Effector memory CD4-positive, alpha-beta T cell (primary cell): ENCODE measurements around the gene AHDC1.
"Not testable (repeated sequence)": the region's sequence is repeated elsewhere in the genome, so short reads cannot be mapped to it uniquely, and the experiment has no call there.

Experiments
- DNase-seq, 3 donors: peaks; one replicate each; pipeline ENCODE4 v3.0.0-alpha.2; 2020
- H3K27ac ChIP-seq: 2 replicates; pipeline ENCODE4 v1.7.0; 2013; ENCODE audit warnings: mild to moderate bottlenecking, low read length, moderate library complexity; ENCODE audit not compliant: insufficient read depth, poor library complexity, severe bottlenecking
- H3K27me3 ChIP-seq: replicated peaks from 2 replicates; pipeline ENCODE4 v1.7.0; 2013; ENCODE audit warnings: mild to moderate bottlenecking, low read length; ENCODE audit not compliant: insufficient read depth, control insufficient read depth, poor library complexity, severe bottlenecking
- H3K36me3 ChIP-seq: 2 replicates; pipeline ENCODE4 v1.7.0; 2013; ENCODE audit warnings: mild to moderate bottlenecking, low read length, moderate library complexity; ENCODE audit not compliant: control insufficient read depth, insufficient read depth
- H3K4me1 ChIP-seq: 2 replicates; pipeline ENCODE4 v1.7.0; 2013; ENCODE audit warnings: low read length, mild to moderate bottlenecking; ENCODE audit not compliant: control insufficient read depth, insufficient read depth, poor library complexity, severe bottlenecking
- H3K4me3 ChIP-seq: 2 replicates; pipeline ENCODE4 v1.7.0; 2013; ENCODE audit warnings: low read length, low read depth, mild to moderate bottlenecking; ENCODE audit not compliant: insufficient read depth, poor library complexity, severe bottlenecking
- H3K9me3 ChIP-seq: 2 replicates; pipeline ENCODE4 v1.7.0; 2013; ENCODE audit warnings: mild to moderate bottlenecking, low read length, moderate library complexity; ENCODE audit not compliant: control insufficient read depth

AHDC1 gene

GRCh38 chr1:27645071-27645415 lies 41.1 kb upstream of the AHDC1 start:
- no peak for DNase-seq
- Histone ChIP-seq H3K27ac (no peak overlapping the region), H3K36me3 (no peaks in the 10 kb centered on the region), H3K4me1 (peaks cover 13% of the 10 kb centered on the region), H3K4me3 (no peak overlapping the region), H3K27me3 (no peaks in the 10 kb centered on the region), H3K9me3 (no peaks in the 10 kb centered on the region)

- H3K4me1 ChIP-seq, result peaks cover 13% of the 10 kb centered on the region
- H3K27me3 ChIP-seq, result no peaks in the 10 kb centered on the region
- no peak overlapping the region for H3K4me3 ChIP-seq
- no peak for DNase-seq
- H3K9me3 ChIP-seq, result no peaks in the 10 kb centered on the region
- no peaks in the 10 kb centered on the region for H3K36me3 ChIP-seq
- H3K27ac ChIP-seq, result peak overlapping the region; percentile 8
Measured at GRCh38 chr1:27644369-27645070, 40.6 kb upstream of the AHDC1 start.

- DNase-seq, result peak; percentile 44 to 58 (median 57)
- Histone ChIP-seq H3K4me3 (no peak overlapping the region), H3K4me1 (peaks cover 13% of the 10 kb centered on the region), H3K27me3 (no peaks in the 10 kb centered on the region), H3K36me3 (no peaks in the 10 kb centered on the region), H3K9me3 (no peaks in the 10 kb centered on the region), H3K27ac (peak overlapping the region; percentile 8)
Measured at GRCh38 chr1:27643600-27644368, 39.8 kb upstream of the AHDC1 start.

- not testable (repeated sequence) for H3K4me3 ChIP-seq, H3K27me3 ChIP-seq, H3K9me3 ChIP-seq, DNase-seq, H3K36me3 ChIP-seq, H3K27ac ChIP-seq
- peaks cover 16% of the 10 kb centered on the region for H3K4me1 ChIP-seq
Measured at GRCh38 chr1:27640514-27640913, 36.6 kb upstream of the AHDC1 start.

GRCh38 chr1:27638805-27639204 lies 34.9 kb upstream of the AHDC1 start:
- Histone ChIP-seq H3K9me3 (no peaks in the 10 kb centered on the region), H3K4me1 (peaks cover 20% of the 10 kb centered on the region), H3K4me3 (no peak overlapping the region), H3K27ac (no peak overlapping the region), H3K27me3 (no peaks in the 10 kb centered on the region), H3K36me3 (no peaks in the 10 kb centered on the region)
- no peak for DNase-seq

- H3K4me1 ChIP-seq, result peaks cover 22% of the 10 kb centered on the region
- H3K27ac ChIP-seq, result no peak overlapping the region
- no peaks in the 10 kb centered on the region for H3K9me3 ChIP-seq
- DNase-seq, result no peak
- no peaks in the 10 kb centered on the region for H3K27me3 ChIP-seq
- no peak overlapping the region for H3K4me3 ChIP-seq
- H3K36me3 ChIP-seq, result no peaks in the 10 kb centered on the region
Measured at GRCh38 chr1:27638047-27638734, 34.2 kb upstream of the AHDC1 start.

- H3K36me3 ChIP-seq, result no peaks in the 10 kb centered on the region
- no peak for DNase-seq
- no peak overlapping the region for H3K27ac ChIP-seq
- peaks cover 45% of the 10 kb centered on the region for H3K4me1 ChIP-seq
- H3K4me3 ChIP-seq, result no peak overlapping the region
- H3K9me3 ChIP-seq, result no peaks in the 10 kb centered on the region
- H3K27me3 ChIP-seq, result no peaks in the 10 kb centered on the region
Measured at GRCh38 chr1:27635396-27636142, 31.6 kb upstream of the AHDC1 start.

- no peak for DNase-seq
- Histone ChIP-seq H3K4me1 (peaks cover 45% of the 10 kb centered on the region), H3K36me3 (no peaks in the 10 kb centered on the region), H3K9me3 (no peaks in the 10 kb centered on the region), H3K27me3 (no peaks in the 10 kb centered on the region), H3K27ac (peak within 1 kb of the TSS; percentile 53), H3K4me3 (peak within 1 kb of the TSS; percentile 51)
Measured at GRCh38 chr1:27634985-27635367, 31.0 kb upstream of the AHDC1 start, which contains the start of gene FGR. FGR (minus strand) TSS chr1:27635185; CDS start chr1:27623916, 11,269 bp downstream.

GRCh38 chr1:27634177-27634984 lies 30.4 kb upstream of the AHDC1 start:
- H3K4me1 ChIP-seq, result peaks cover 48% of the 10 kb centered on the region
- H3K4me3 ChIP-seq, result peak overlapping the region; percentile 51
- H3K27ac ChIP-seq, result peak overlapping the region; percentile 53
- H3K9me3 ChIP-seq, result no peaks in the 10 kb centered on the region
- DNase-seq, result peak; percentile 34 to 46 (median 46)
- no peaks in the 10 kb centered on the region for H3K36me3 ChIP-seq
- H3K27me3 ChIP-seq, result no peaks in the 10 kb centered on the region
